T-helper 2 cell treated with Interferon-gamma antibody and Interleukin-4, amounts not matched to agents 5 μg/mL and 100 μg/mL, for 36 hours (primary cell): ENCODE results near the gene SLC35A3.

Experiments used
- DNase-seq: peaks from one replicate; pipeline ENCODE4 v3.0.0; 2021; ENCODE audit warnings: low spot score
- H3K27ac Mint-ChIP-seq: one replicate; pipeline ENCODE4 v1.8.0; 2021; ENCODE audit warnings: mild to moderate bottlenecking, mixed read lengths
- H3K27me3 Mint-ChIP-seq: one replicate; pipeline ENCODE4 v1.8.0; 2021; ENCODE audit warnings: low read depth, mixed read lengths
- H3K36me3 Mint-ChIP-seq: one replicate; pipeline ENCODE4 v1.8.0; 2021; ENCODE audit warnings: low read depth, mixed read lengths
- H3K4me1 Mint-ChIP-seq: one replicate; pipeline ENCODE4 v1.8.0; 2021; ENCODE audit warnings: low read depth, mixed read lengths
- H3K4me3 Mint-ChIP-seq: one replicate; pipeline ENCODE4 v1.8.0; 2022; ENCODE audit warnings: mild to moderate bottlenecking, moderate library complexity, mixed read lengths
- H3K9me3 Mint-ChIP-seq: one replicate; pipeline ENCODE4 v1.8.0; 2021; ENCODE audit warnings: mixed read lengths

SLC35A3 gene

GRCh38 chr1:99988210-99988765, 18.5 kb downstream of the SLC35A3 start:
- no peak for DNase-seq
- Mint-ChIP-seq H3K4me3 (no peak overlapping the region), H3K9me3 (peaks cover 27% of the 10 kb centered on the region), H3K27ac (no peak overlapping the region), H3K36me3 (peaks cover 47% of the 10 kb centered on the region), H3K4me1 (peaks cover 12% of the 10 kb centered on the region), H3K27me3 (no peaks in the 10 kb centered on the region)

DNA sequence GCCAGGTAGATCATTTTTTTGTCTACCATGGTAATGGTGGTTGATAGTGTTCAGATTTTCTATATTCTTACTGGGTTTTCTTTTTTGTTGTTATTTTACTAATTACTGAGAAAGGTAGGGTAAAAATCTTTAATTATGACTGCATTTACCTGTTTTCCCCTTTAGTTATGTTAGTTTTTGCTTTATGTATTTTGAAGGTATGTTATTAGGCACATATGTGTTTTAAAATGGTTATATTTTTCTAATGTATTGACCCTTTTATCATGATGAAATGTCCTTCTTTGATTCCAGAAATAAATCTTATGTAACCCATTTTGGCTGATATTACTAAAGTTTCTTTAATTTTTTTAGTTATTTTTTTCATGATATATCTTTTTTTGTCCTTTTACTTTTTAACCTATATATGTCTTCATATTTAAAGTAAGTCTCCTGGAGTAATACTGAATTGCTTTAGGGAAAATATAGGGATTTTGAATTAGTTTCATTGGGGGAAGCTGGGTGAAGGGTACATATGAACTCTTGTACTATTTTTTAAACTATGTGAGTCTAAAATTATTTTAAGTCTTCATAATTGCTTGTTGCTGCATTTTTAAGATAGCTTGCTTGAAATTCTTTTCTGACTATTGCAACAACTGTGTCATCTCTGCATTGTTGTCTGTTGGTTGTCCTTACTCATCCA, 22.4 kb downstream of the SLC35A3 start:
- peaks cover 48% of the 10 kb centered on the region for H3K36me3 Mint-ChIP-seq
- H3K4me1 Mint-ChIP-seq = peaks cover 9% of the 10 kb centered on the region
- H3K9me3 Mint-ChIP-seq = peaks cover 20% of the 10 kb centered on the region
- H3K27me3 Mint-ChIP-seq = no peaks in the 10 kb centered on the region
- no peak for DNase-seq
- no peak overlapping the region for H3K27ac Mint-ChIP-seq
- H3K4me3 Mint-ChIP-seq = no peak overlapping the region

DNA sequence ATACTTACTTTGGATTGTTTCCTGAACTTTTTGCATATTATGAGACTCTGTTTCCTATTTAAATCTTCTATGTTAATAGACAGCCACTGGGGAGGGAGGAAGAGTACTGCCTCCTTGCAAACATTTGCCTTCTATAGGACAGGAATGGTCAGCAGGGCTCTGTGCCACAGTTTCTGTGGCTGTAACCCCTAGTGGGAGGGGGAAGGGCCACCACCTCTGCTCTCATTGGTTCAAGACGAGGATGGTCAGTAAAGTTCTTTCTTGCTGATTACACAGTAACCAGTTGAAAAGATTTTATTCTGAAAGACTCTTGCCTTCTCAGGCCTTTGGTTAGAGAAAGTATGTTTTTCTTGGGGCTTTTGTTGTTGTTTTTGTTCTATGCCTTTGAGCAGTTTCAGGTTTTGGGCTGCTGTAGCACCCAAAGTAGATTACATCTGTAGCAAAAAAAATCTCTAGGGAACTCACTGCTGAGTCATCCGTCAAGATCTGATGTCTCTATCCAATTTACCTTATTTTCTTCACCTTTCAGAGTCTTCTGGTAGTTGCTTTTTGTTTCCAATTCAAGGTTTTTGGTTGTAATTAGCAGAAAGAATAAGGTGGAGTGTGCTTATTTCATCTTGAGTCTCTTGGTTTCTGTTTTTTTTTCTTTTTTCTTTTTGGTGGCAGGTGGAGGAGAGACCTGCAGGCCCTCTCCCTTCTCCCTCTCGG, 23.1 kb downstream of the SLC35A3 start:
- Mint-ChIP-seq H3K4me3 (no peak overlapping the region), H3K27me3 (no peaks in the 10 kb centered on the region), H3K27ac (peak overlapping the region; percentile 31), H3K4me1 (peaks cover 9% of the 10 kb centered on the region), H3K36me3 (peaks cover 48% of the 10 kb centered on the region), H3K9me3 (peaks cover 20% of the 10 kb centered on the region)
- DNase-seq = no peak

DNA sequence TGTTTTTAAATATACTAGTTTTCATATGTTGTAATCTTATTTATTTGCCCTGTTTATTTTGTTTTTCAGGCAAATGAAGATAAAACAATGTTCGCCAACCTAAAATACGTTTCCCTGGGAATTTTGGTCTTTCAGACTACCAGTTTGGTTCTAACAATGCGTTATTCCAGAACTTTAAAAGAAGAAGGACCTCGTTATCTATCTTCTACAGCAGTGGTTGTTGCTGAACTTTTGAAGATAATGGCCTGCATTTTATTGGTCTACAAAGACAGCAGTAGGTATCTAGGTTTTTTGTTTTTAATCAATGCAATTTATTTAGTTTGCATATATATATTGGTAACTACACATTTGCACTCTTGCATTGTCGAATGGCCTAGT, 23.7 kb downstream of the SLC35A3 start:
- Mint-ChIP-seq H3K4me1 (peaks cover 9% of the 10 kb centered on the region), H3K27me3 (no peaks in the 10 kb centered on the region), H3K36me3 (peaks cover 48% of the 10 kb centered on the region), H3K9me3 (peaks cover 20% of the 10 kb centered on the region), H3K27ac (peak overlapping the region; percentile 31), H3K4me3 (no peak overlapping the region)
- no peak for DNase-seq

- DNase-seq = no peak
- peaks cover 48% of the 10 kb centered on the region for H3K36me3 Mint-ChIP-seq
- H3K9me3 Mint-ChIP-seq = peaks cover 20% of the 10 kb centered on the region
Observed at GRCh38 chr1:99994496-99994895, 24.7 kb downstream of the SLC35A3 start.

GRCh38 chr1:99996951-99997350, 27.2 kb downstream of the SLC35A3 start:
- H3K27me3 Mint-ChIP-seq = no peaks in the 10 kb centered on the region
- no peak overlapping the region for H3K27ac Mint-ChIP-seq
- H3K9me3 Mint-ChIP-seq = peaks cover 12% of the 10 kb centered on the region
- H3K36me3 Mint-ChIP-seq = peaks cover 34% of the 10 kb centered on the region
- peaks cover 9% of the 10 kb centered on the region for H3K4me1 Mint-ChIP-seq
- no peak overlapping the region for H3K4me3 Mint-ChIP-seq
- DNase-seq = no peak

More at GRCh38 chr1:99994496-99994895, 24.7 kb downstream of the SLC35A3 start:
- H3K4me3 Mint-ChIP-seq = no peak overlapping the region
- no peaks in the 10 kb centered on the region for H3K27me3 Mint-ChIP-seq
- no peak overlapping the region for H3K27ac Mint-ChIP-seq
- H3K4me1 Mint-ChIP-seq = peaks cover 9% of the 10 kb centered on the region

GRCh38 chr1:100001462-100001861, 31.7 kb downstream of the SLC35A3 start:
- no peak overlapping the region for H3K4me3 Mint-ChIP-seq

GRCh38 chr1:100005424-100005823, 35.6 kb downstream of the SLC35A3 start:
- Mint-ChIP-seq H3K27ac (no peak overlapping the region), H3K4me3 (no peak overlapping the region), H3K4me1 (peaks cover 6% of the 10 kb centered on the region), H3K27me3 (no peaks in the 10 kb centered on the region), H3K9me3 (peaks cover 16% of the 10 kb centered on the region), H3K36me3 (peaks cover 35% of the 10 kb centered on the region)
- no peak for DNase-seq

More at GRCh38 chr1:100001462-100001861, 31.7 kb downstream of the SLC35A3 start:
- no peak for DNase-seq
- Mint-ChIP-seq H3K36me3 (peaks cover 38% of the 10 kb centered on the region), H3K27me3 (no peaks in the 10 kb centered on the region), H3K27ac (no peak overlapping the region), H3K4me1 (peaks cover 6% of the 10 kb centered on the region), H3K9me3 (peaks cover 16% of the 10 kb centered on the region)

GRCh38 chr1:100006688-100007087, 36.9 kb downstream of the SLC35A3 start:
- Mint-ChIP-seq H3K36me3 (peaks cover 33% of the 10 kb centered on the region), H3K9me3 (peaks cover 16% of the 10 kb centered on the region), H3K4me3 (no peak overlapping the region), H3K27ac (no peak overlapping the region), H3K27me3 (no peaks in the 10 kb centered on the region), H3K4me1 (peaks cover 6% of the 10 kb centered on the region)
- DNase-seq = no peak

GRCh38 chr1:100009458-100009857, 39.7 kb downstream of the SLC35A3 start:
- no peak overlapping the region for H3K27ac Mint-ChIP-seq
- H3K9me3 Mint-ChIP-seq = peaks cover 10% of the 10 kb centered on the region
- H3K4me1 Mint-ChIP-seq = no peaks in the 10 kb centered on the region
- DNase-seq = no peak
- H3K4me3 Mint-ChIP-seq = no peak overlapping the region
- H3K36me3 Mint-ChIP-seq = peaks cover 19% of the 10 kb centered on the region
- H3K27me3 Mint-ChIP-seq = no peaks in the 10 kb centered on the region

DNA sequence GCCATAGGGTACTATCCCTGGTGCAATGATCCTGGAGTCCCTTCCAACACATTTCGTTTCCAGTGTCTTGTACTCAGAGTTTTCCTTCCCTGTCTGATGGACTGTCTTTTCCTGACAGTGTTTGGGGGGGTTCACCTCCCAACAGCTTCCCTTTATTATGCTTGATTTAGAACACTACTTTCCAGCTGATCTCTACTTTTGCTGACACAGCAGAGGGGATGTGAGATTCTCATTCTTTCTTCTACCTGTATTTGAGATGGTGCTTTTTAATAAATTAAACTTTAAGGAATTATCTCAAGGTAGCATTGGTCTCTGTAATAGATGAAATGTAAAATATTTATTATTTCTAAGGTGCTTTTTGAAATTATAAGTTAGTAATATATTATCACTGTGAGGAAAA, 41.0 kb downstream of the SLC35A3 start:
- no peak overlapping the region for H3K4me3 Mint-ChIP-seq
- peaks cover 13% of the 10 kb centered on the region for H3K36me3 Mint-ChIP-seq
- no peak for DNase-seq
- peaks cover 2% of the 10 kb centered on the region for H3K9me3 Mint-ChIP-seq
- no peaks in the 10 kb centered on the region for H3K27me3 Mint-ChIP-seq
- no peaks in the 10 kb centered on the region for H3K4me1 Mint-ChIP-seq
- H3K27ac Mint-ChIP-seq = no peak overlapping the region

DNA sequence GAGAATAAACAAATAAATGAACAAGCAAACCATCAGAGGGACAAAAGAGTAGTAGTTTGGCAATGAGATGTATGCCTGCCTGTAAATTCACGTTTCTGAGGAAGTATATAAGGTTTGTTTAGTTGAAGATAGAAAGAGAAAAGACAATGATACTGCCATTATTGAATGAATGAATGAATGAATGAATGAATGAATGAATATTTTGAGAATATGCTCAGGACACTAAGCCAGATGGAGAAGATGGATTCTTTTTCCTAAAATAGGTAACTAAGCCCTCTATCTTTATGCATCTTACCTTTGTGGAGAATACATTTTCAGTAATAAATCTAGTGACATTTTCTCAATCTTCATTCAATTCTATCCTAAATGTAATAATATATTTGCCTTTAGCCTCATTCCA, 49.4 kb downstream of the SLC35A3 start:
- no peak overlapping the region for H3K4me3 Mint-ChIP-seq
- H3K27ac Mint-ChIP-seq = no peak overlapping the region

GRCh38 chr1:100023482-100023881, 53.7 kb downstream of the SLC35A3 start:
- no peak overlapping the region for H3K27ac Mint-ChIP-seq
- H3K4me1 Mint-ChIP-seq = peaks cover 5% of the 10 kb centered on the region
- no peak for DNase-seq
- no peaks in the 10 kb centered on the region for H3K27me3 Mint-ChIP-seq
- H3K36me3 Mint-ChIP-seq = peaks cover 2% of the 10 kb centered on the region
- H3K9me3 Mint-ChIP-seq = no peaks in the 10 kb centered on the region
- no peak overlapping the region for H3K4me3 Mint-ChIP-seq

More for the DNA sequence above, 49.4 kb downstream of the SLC35A3 start:
- Mint-ChIP-seq H3K4me1 (no peaks in the 10 kb centered on the region), H3K36me3 (peaks cover 10% of the 10 kb centered on the region), H3K27me3 (no peaks in the 10 kb centered on the region), H3K9me3 (no peaks in the 10 kb centered on the region)
- DNase-seq = no peak

DNA sequence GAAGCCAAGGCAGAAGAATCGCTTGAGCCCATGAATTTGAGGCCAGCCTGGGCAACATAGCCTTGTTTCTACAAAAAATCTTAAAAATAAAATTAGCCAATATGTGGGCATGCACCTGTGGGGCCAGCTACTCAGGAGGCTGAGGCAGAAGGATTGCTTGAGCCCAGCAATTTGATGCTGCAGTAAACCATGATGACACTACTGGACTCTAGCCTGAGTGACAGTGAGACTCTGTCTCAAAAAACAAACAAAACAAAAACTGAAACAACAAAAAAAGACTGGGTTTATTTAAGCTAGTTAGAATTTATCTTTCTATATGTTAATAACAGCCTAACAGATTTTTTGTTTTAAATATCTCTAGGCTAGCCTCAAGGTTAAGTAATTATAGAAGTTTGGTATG, 57.4 kb downstream of the SLC35A3 start:
- peaks cover 11% of the 10 kb centered on the region for H3K4me1 Mint-ChIP-seq
- no peaks in the 10 kb centered on the region for H3K27me3 Mint-ChIP-seq
- no peak overlapping the region for H3K4me3 Mint-ChIP-seq
- DNase-seq = no peak
- no peaks in the 10 kb centered on the region for H3K9me3 Mint-ChIP-seq
- no peak overlapping the region for H3K27ac Mint-ChIP-seq
- no peaks in the 10 kb centered on the region for H3K36me3 Mint-ChIP-seq
